ENCODE results near the gene DSCAM. TPM values are rescaled to one million over a fixed set of nuclear protein-coding genes. Genes with fewer than 3 reads are reported as not detected.

Gene DSCAM
- polyA plus RNA-seq, 1 donor: 0.85 TPM

GRCh38 chr21:40208206-40208947 is 638.6 kb downstream of the DSCAM start:
- Histone ChIP-seq H3K9me3 (ENCODE audit: control insufficient read depth, low read depth, low read length) (no peaks in the 10 kb centered on the region), H3K27me3 (ENCODE audit: control insufficient read depth, insufficient read depth, low read length) (no peaks in the 10 kb centered on the region), H3K4me3 (ENCODE audit: low read length) (no peak overlapping the region), H3K36me3 (ENCODE audit: control insufficient read depth, insufficient read depth, low read length) (no peaks in the 10 kb centered on the region), H3K4me1 (ENCODE audit: control insufficient read depth, insufficient read depth, low read length) (no peaks in the 10 kb centered on the region), H3K27ac (ENCODE audit: low read length) (no peak overlapping the region)
- 100% methylated on average over 1 of the region's 9 CpGs for WGBS (ENCODE audit: insufficient coverage, low lambda C conversion rate)
- DNase-seq: no peak

DNA sequence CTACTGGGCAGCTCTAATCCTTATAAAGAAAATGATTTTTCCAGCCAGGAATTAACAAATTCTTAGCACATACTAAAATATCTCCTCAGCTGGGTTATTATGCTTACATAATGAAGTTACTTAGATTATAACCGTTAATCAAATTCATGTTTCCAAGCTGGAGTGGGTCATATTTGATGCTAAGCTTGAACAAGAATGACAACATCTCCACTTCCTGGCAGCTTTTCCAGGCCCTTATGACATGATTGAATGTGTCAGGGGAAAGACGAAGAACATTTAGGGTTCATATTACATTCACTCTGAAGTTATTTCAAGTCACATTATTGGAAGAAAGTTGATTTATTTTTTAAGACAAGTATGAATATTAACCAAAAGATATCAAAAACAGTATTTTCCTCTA is 646.0 kb downstream of the DSCAM start:
- H3K4me1 ChIP-seq (ENCODE audit: control insufficient read depth, insufficient read depth, low read length): no peaks in the 10 kb centered on the region
- no peak overlapping the region for H3K4me3 ChIP-seq (ENCODE audit: low read length)
- no peak overlapping the region for H3K27ac ChIP-seq (ENCODE audit: low read length)
- H3K36me3 ChIP-seq (ENCODE audit: control insufficient read depth, insufficient read depth, low read length): no peaks in the 10 kb centered on the region
- no peak for DNase-seq
- no peaks in the 10 kb centered on the region for H3K27me3 ChIP-seq (ENCODE audit: control insufficient read depth, insufficient read depth, low read length)
- no peaks in the 10 kb centered on the region for H3K9me3 ChIP-seq (ENCODE audit: control insufficient read depth, low read depth, low read length)
- no CpG with 5 or more reads among the region's 2 CpGs for WGBS (ENCODE audit: insufficient coverage, low lambda C conversion rate)

DNA sequence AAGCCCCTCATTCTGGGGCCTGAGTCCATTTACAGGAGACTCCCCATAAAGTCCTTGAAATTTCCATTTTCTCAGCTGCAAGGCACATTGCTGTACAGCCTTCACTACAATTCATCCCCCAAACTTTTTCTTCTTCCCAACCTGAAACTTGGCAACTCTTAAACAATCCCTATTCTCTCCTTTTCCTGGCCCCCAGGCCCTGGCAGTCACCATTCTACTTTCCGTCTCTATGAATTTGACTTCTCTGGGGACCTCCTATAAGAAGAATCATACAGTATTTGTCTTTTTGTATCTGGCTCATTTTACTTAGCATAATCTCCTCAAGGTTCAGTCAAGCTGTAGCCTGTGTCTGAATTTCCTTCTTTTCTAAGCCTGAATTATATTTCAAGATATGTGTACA is 646.8 kb downstream of the DSCAM start:
- Histone ChIP-seq H3K4me3 (ENCODE audit: low read length) (no peak overlapping the region), H3K9me3 (ENCODE audit: control insufficient read depth, low read depth, low read length) (no peaks in the 10 kb centered on the region), H3K36me3 (ENCODE audit: control insufficient read depth, insufficient read depth, low read length) (no peaks in the 10 kb centered on the region), H3K4me1 (ENCODE audit: control insufficient read depth, insufficient read depth, low read length) (no peaks in the 10 kb centered on the region), H3K27ac (ENCODE audit: low read length) (no peak overlapping the region), H3K27me3 (ENCODE audit: control insufficient read depth, insufficient read depth, low read length) (no peaks in the 10 kb centered on the region)
- WGBS (ENCODE audit: insufficient coverage, low lambda C conversion rate): 100% methylated on average over 1 of the region's 1 CpG
- no peak for DNase-seq

DNA sequence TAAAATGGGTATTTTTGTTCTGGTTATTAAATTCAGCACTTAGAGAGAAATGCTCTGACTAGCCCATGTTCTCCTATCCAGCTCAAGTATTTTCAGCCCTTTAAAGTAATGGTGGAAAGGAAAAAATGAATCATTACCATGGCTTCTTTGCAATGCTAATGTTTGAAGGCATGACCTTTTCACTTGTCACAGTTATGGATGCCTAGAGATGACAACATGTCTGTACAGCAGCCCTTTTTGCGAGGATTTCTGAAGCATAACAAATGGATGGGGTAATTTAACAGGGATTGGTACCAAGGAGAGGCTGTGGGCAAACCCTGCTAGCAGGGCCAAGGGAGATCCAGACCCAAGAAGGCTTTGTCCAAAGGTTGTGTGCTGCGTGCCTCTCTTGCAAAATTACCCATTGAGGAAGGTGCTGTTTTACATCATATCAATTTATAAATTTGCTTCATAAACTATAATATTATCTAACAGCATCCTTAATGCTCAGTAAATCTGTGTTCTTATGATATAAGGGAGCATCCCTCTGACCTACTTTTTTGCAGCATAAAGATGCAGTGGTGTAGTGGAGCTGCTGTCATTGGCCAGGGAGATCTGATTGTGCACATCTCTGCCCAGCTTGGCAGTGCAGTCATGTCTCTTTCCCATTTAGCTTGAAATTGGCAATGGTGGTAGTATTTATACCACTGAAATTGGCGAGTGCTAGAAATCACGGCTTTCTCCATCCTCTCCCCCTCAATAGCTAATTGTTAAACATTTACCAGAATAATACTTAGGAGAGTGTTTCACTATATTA is 652.6 kb downstream of the DSCAM start:
- Histone ChIP-seq H3K4me3 (ENCODE audit: low read length) (no peak overlapping the region), H3K36me3 (ENCODE audit: control insufficient read depth, insufficient read depth, low read length) (no peaks in the 10 kb centered on the region), H3K9me3 (ENCODE audit: control insufficient read depth, low read depth, low read length) (no peaks in the 10 kb centered on the region), H3K4me1 (ENCODE audit: control insufficient read depth, insufficient read depth, low read length) (no peaks in the 10 kb centered on the region), H3K27ac (ENCODE audit: low read length) (no peak overlapping the region), H3K27me3 (ENCODE audit: control insufficient read depth, insufficient read depth, low read length) (no peaks in the 10 kb centered on the region)
- no peak for DNase-seq
- 35% methylated on average over 2 of the region's 4 CpGs for WGBS (ENCODE audit: insufficient coverage, low lambda C conversion rate)

- Histone ChIP-seq H3K9me3 (ENCODE audit: control insufficient read depth, low read depth, low read length) (no peaks in the 10 kb centered on the region), H3K4me1 (ENCODE audit: control insufficient read depth, insufficient read depth, low read length) (no peaks in the 10 kb centered on the region), H3K27me3 (ENCODE audit: control insufficient read depth, insufficient read depth, low read length) (no peaks in the 10 kb centered on the region), H3K4me3 (ENCODE audit: low read length) (no peak overlapping the region), H3K27ac (ENCODE audit: low read length) (no peak overlapping the region), H3K36me3 (ENCODE audit: control insufficient read depth, insufficient read depth, low read length) (no peaks in the 10 kb centered on the region)
- WGBS (ENCODE audit: insufficient coverage, low lambda C conversion rate): 100% methylated on average over 1 of the region's 3 CpGs
- DNase-seq: no peak
Measured at GRCh38 chr21:40191616-40192015, 655.3 kb downstream of the DSCAM start.

DNA sequence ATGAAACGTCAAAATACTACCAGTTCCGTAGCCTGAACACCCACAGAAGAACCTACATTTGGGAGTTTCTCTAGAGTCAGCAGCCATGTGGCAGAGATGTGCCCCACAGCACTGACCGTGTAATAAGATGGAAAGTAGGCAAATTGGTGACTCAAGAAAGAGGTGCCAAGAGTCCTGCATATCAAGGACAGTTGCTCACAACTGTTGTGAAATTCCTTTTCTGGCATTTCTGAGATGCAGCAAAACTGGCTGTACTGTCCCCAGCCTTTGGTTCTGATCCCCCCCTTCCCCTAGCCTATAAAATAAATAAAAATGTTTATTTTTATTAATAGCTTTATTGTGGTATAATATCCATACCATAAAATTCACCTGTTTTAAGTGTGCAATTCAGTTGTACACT is 655.8 kb downstream of the DSCAM start:
- Histone ChIP-seq H3K27ac (ENCODE audit: low read length) (no peak overlapping the region), H3K27me3 (ENCODE audit: control insufficient read depth, insufficient read depth, low read length) (no peaks in the 10 kb centered on the region), H3K36me3 (ENCODE audit: control insufficient read depth, insufficient read depth, low read length) (no peaks in the 10 kb centered on the region), H3K4me1 (ENCODE audit: control insufficient read depth, insufficient read depth, low read length) (no peaks in the 10 kb centered on the region), H3K4me3 (ENCODE audit: low read length) (no peak overlapping the region), H3K9me3 (ENCODE audit: control insufficient read depth, low read depth, low read length) (no peaks in the 10 kb centered on the region)
- DNase-seq: no peak
- WGBS (ENCODE audit: insufficient coverage, low lambda C conversion rate): no CpG with 5 or more reads among the region's 3 CpGs

DNA sequence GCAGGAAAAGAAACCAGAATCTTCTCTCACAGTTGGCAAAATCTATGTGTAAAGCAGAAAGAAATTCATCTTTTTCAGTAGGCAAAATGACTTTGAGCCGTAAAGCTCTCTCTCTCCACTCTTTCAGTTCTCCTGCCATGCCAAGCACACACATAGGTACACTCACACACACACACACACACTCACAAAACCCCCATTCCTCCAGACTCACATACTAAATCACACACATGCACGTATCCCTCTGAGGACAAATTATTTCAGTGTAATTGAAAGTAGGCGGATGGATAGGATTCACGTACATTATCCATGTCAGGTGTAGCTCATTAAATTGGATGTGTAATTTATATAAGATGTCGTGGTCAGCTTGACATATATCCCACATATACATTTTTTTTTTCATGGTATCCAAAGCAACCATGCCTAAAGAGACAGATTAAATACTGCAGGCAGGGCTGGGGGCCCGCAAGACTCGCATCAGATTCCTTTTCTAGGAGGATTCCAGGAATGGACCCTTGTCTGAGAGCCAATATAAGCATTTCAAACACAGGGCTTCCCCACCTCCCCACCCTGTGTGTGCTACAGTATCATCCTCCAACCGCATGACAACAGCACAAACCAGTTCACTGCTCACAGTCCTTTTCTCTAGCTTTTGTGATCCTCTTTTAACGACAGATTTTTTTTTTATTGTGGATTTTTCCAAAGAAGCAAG is 658.9 kb downstream of the DSCAM start:
- H3K4me3 ChIP-seq (ENCODE audit: low read length): no peak overlapping the region
- no peak overlapping the region for H3K27ac ChIP-seq (ENCODE audit: low read length)
- H3K27me3 ChIP-seq (ENCODE audit: control insufficient read depth, insufficient read depth, low read length): no peaks in the 10 kb centered on the region
- H3K36me3 ChIP-seq (ENCODE audit: control insufficient read depth, insufficient read depth, low read length): no peaks in the 10 kb centered on the region
- H3K9me3 ChIP-seq (ENCODE audit: control insufficient read depth, low read depth, low read length): no peaks in the 10 kb centered on the region
- no peaks in the 10 kb centered on the region for H3K4me1 ChIP-seq (ENCODE audit: control insufficient read depth, insufficient read depth, low read length)
- 78% methylated on average over 1 of the region's 9 CpGs for WGBS (ENCODE audit: insufficient coverage, low lambda C conversion rate)
- DNase-seq: no peak

- WGBS (ENCODE audit: insufficient coverage, low lambda C conversion rate): no CpG with 5 or more reads among the region's 6 CpGs
- Histone ChIP-seq H3K27ac (ENCODE audit: low read length) (no peak overlapping the region), H3K9me3 (ENCODE audit: control insufficient read depth, low read depth, low read length) (peaks cover 5% of the 10 kb centered on the region), H3K27me3 (ENCODE audit: control insufficient read depth, insufficient read depth, low read length) (no peaks in the 10 kb centered on the region), H3K36me3 (ENCODE audit: control insufficient read depth, insufficient read depth, low read length) (no peaks in the 10 kb centered on the region), H3K4me1 (ENCODE audit: control insufficient read depth, insufficient read depth, low read length) (no peaks in the 10 kb centered on the region), H3K4me3 (ENCODE audit: low read length) (no peak overlapping the region)
- DNase-seq: no peak
Measured at GRCh38 chr21:40187244-40187643, 659.7 kb downstream of the DSCAM start.

GRCh38 chr21:40186045-40186444 is 660.9 kb downstream of the DSCAM start:
- H3K9me3 ChIP-seq (ENCODE audit: control insufficient read depth, low read depth, low read length): peaks cover 5% of the 10 kb centered on the region
- H3K4me3 ChIP-seq (ENCODE audit: low read length): no peak overlapping the region
- H3K4me1 ChIP-seq (ENCODE audit: control insufficient read depth, insufficient read depth, low read length): no peaks in the 10 kb centered on the region
- peak in 1 of 2 donors; percentile 10 for DNase-seq
- H3K27me3 ChIP-seq (ENCODE audit: control insufficient read depth, insufficient read depth, low read length): no peaks in the 10 kb centered on the region
- H3K27ac ChIP-seq (ENCODE audit: low read length): no peak overlapping the region
- H3K36me3 ChIP-seq (ENCODE audit: control insufficient read depth, insufficient read depth, low read length): no peaks in the 10 kb centered on the region
- WGBS (ENCODE audit: insufficient coverage, low lambda C conversion rate): 50% methylated on average over 2 of the region's 6 CpGs

GRCh38 chr21:40185208-40185607 is 661.8 kb downstream of the DSCAM start:
- Histone ChIP-seq H3K36me3 (ENCODE audit: control insufficient read depth, insufficient read depth, low read length) (no peaks in the 10 kb centered on the region), H3K27ac (ENCODE audit: low read length) (no peak overlapping the region), H3K9me3 (ENCODE audit: control insufficient read depth, low read depth, low read length) (peaks cover 5% of the 10 kb centered on the region), H3K4me3 (ENCODE audit: low read length) (no peak overlapping the region), H3K27me3 (ENCODE audit: control insufficient read depth, insufficient read depth, low read length) (no peaks in the 10 kb centered on the region), H3K4me1 (ENCODE audit: control insufficient read depth, insufficient read depth, low read length) (no peaks in the 10 kb centered on the region)
- DNase-seq: no peak
- no CpG with 5 or more reads among the region's 8 CpGs for WGBS (ENCODE audit: insufficient coverage, low lambda C conversion rate)

All from large intestine (tissue), 3 donors.